ENCODE data around the gene GAGE2A. TPM values are rescaled to one million over a fixed set of nuclear protein-coding genes. Genes with fewer than 3 reads are reported as not detected.

The GAGE2A gene
- total RNA-seq, 3 donors from 2014 or later = not detected

DNA sequence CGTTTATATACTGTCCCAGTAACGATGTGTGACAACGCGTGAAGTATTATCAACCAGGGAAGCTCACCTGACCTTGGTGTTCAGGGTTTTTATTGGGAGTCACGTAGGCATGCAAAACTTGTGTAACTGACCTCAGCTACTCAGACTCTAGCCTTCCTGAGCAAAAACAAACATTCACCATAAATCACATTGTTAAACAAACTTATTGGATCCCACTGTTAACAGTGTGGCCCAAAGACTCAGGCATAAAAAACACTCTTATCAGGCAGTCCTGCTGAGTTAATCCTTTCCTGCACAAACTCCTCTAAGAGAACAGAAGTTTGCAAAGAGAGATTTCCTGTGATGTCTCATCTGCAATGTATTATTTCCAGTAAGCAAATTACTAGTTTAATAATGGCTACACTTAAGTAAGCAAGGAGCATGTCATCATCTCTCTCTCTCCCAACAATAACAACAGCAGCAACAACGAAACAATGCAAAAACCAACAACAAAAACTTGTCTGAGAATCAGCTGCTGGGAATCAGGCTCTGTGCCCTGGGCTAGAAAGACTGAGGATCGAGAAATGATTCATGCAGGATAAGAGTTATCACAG is 21.5 kb downstream of the GAGE2A start:
- intact Hi-C loops (cut with DNase I; ENCODE audit: low total_unique reads) = no loop called here
- no peaks in the 10 kb centered on the region for H3K9me3 ChIP-seq
- no peak overlapping the region for H3K27ac ChIP-seq
- TF ChIP-seq POLR2A (IDR thresholded peaks at IDR 0.05) = no peak
- no peak for TF ChIP-seq POLR2AphosphoS5 (IDR thresholded peaks at IDR 0.05)
- TF ChIP-seq, protein P1, sequence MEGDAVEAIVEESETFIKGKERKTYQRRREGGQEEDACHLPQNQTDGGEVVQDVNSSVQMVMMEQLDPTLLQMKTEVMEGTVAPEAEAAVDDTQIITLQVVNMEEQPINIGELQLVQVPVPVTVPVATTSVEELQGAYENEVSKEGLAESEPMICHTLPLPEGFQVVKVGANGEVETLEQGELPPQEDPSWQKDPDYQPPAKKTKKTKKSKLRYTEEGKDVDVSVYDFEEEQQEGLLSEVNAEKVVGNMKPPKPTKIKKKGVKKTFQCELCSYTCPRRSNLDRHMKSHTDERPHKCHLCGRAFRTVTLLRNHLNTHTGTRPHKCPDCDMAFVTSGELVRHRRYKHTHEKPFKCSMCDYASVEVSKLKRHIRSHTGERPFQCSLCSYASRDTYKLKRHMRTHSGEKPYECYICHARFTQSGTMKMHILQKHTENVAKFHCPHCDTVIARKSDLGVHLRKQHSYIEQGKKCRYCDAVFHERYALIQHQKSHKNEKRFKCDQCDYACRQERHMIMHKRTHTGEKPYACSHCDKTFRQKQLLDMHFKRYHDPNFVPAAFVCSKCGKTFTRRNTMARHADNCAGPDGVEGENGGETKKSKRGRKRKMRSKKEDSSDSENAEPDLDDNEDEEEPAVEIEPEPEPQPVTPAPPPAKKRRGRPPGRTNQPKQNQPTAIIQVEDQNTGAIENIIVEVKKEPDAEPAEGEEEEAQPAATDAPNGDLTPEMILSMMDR (IDR thresholded peaks at IDR 0.05) = no peak
- H3K27me3 ChIP-seq = peaks cover 0 to 50% of the 10 kb centered on the region in 2 donors
- H3K36me3 ChIP-seq = no peaks in the 10 kb centered on the region
- H3K4me3 ChIP-seq = no peak overlapping the region
- no peak for DNase-seq (ENCODE audit: low spot score in 2 of 2)
- no peaks in the 10 kb centered on the region for H3K4me1 ChIP-seq

DNA sequence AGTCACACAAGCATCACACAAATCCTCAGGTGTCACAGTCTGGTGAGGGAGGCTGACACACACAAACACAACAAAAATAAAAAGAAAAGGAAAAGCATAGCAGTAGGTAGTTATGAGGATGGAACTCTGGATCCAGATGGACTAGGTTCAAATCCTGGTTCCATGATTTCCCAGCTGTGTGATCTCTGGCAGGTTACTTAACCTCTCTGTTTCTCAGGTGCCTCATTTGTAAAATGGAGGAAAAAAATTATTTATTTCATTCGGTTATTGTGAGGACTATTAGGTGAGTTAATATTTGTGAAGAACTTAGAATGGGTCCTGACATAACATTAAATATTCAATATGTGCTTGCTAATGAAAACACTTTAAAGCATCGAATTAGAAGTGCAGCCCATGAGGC is 29.3 kb downstream of the GAGE2A start:
- H3K27ac ChIP-seq = no peak overlapping the region
- no peak overlapping the region for H3K4me3 ChIP-seq
- no peak for DNase-seq (ENCODE audit: low spot score in 2 of 2)
- no peaks in the 10 kb centered on the region for H3K9me3 ChIP-seq
- no peaks in the 10 kb centered on the region for H3K36me3 ChIP-seq
- H3K27me3 ChIP-seq = peaks cover 0 to 21% of the 10 kb centered on the region in 2 donors
- H3K4me1 ChIP-seq = no peaks in the 10 kb centered on the region
- TF ChIP-seq, protein P1 (IDR thresholded peaks at IDR 0.05) = no peak
- TF ChIP-seq POLR2AphosphoS5 (IDR thresholded peaks at IDR 0.05) (no peak), POLR2A (IDR thresholded peaks at IDR 0.05) (no peak)
- intact Hi-C loops (cut with DNase I; ENCODE audit: low total_unique reads) = no loop called here

DNA sequence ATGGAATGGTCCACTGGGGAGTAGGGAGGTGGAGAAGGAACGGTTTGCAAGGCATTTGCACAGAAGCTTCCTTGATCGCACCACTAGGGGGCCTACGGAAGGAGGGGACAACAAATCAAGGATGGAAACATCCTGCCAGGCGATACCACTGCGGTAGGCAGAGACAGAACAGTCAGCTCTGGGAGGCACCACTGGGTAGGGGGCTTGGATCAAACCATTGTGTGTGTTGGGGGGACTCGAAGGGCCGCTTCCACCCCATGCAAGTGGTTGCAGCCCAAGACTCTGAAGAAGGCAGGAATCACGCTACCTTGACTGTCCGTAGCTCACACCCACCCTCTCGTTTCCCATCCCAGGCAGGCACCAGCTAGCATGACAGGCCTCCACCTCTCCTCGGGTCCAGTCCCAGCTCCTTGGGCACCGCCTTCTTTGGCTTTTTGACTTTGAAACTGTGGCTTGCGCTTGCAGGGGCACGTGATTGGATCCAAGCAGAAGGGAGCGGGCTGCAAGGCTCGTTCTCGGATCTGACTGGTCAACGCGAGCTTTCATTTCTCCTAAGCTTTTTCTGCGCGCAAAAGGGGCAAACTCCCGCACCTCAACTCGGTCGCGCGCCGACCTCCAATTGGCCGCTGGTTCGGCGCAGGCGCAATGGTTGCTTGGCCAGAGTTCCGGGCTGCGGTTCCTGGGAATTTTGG is 37.9 kb downstream of the GAGE2A start:
- Histone ChIP-seq H3K27me3 (peaks cover 0 to 17% of the 10 kb centered on the region in 2 donors), H3K4me3 (peak overlapping the region in 1 of 3 donors; percentile 31), H3K4me1 (no peaks in the 10 kb centered on the region), H3K9me3 (peaks cover 20 to 27% of the 10 kb centered on the region in 2 donors), H3K36me3 (no peaks in the 10 kb centered on the region), H3K27ac (no peak overlapping the region)
- TF ChIP-seq POLR2AphosphoS5 (IDR thresholded peaks at IDR 0.05) (no peak), POLR2A (IDR thresholded peaks at IDR 0.05) (no peak)
- TF ChIP-seq, protein P1 (IDR thresholded peaks at IDR 0.05) = no peak
- DNase-seq (ENCODE audit: low spot score in 2 of 2) = no peak
- intact Hi-C loops (cut with DNase I; ENCODE audit: low total_unique reads) = no loop called here

DNA sequence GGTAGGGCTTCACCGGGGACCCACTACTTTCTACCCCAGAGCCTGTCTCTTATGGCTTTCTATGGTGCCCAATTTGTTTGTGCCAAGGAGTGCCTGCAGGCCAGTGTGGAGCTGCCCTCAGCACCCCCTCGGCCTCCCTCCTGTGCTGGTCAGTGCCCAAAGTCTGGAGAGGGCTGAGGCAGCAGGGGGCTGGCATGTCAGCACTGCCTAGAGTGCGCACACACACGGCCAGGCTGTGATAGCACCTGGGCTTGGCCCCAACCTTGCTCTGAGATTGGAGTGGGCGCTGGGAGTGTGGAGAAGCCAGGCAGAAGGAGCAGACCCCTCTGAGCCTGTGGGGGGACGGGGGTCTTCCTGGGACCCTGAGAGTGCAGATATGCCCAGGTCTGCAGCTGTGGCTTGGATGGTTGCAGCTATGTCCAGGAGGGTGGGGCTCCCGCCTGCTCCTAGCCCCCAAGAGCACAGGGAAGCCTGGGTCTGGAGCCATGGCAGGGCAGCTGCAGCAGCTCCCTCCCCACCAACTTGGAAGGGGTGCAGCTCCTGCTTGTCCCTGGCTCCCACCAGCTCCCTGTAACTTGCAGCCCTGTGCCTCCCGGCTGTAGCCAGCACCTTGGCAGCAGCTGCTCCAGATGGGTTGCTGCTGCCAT is 55.8 kb downstream of the GAGE2A start:
- no peaks in the 10 kb centered on the region for H3K36me3 ChIP-seq
- no peak for DNase-seq (ENCODE audit: low spot score in 2 of 2)
- intact Hi-C loops (cut with DNase I; ENCODE audit: low total_unique reads) = loop anchor here (5.0 kb wide), 1 partner anchor 703 kb away; no protein-coding TSS in a partner anchor
- TF ChIP-seq POLR2AphosphoS5 (IDR thresholded peaks at IDR 0.05) = no peak
- no peak for TF ChIP-seq POLR2A (IDR thresholded peaks at IDR 0.05)
- TF ChIP-seq, protein P1 (IDR thresholded peaks at IDR 0.05) = no peak
- peaks cover 0 to 64% of the 10 kb centered on the region in 2 donors for H3K27me3 ChIP-seq
- no peaks in the 10 kb centered on the region for H3K4me1 ChIP-seq
- H3K4me3 ChIP-seq = no peak overlapping the region
- no peak overlapping the region for H3K27ac ChIP-seq
- no peaks in the 10 kb centered on the region for H3K9me3 ChIP-seq

Other genes with a start within 250 kb of the GAGE2A start
- not detected for gene GAGE12C, start 57.3 kb upstream of the GAGE2A start, total RNA-seq
- gene GAGE12D, start 47.8 kb upstream of the GAGE2A start, total RNA-seq = not detected
- not detected for gene GAGE12E, start 38.2 kb upstream of the GAGE2A start, total RNA-seq
- not detected for gene GAGE12F, start 28.7 kb upstream of the GAGE2A start, total RNA-seq
- gene GAGE12G, start 19.1 kb upstream of the GAGE2A start, total RNA-seq = not detected
- gene GAGE12H, start 9.5 kb upstream of the GAGE2A start, total RNA-seq = not detected
- not detected for gene GAGE1, start 9.5 kb downstream of the GAGE2A start, total RNA-seq
- gene PAGE1, start 106.5 kb downstream of the GAGE2A start, total RNA-seq = not detected
- not detected for gene PAGE4, start 239.8 kb downstream of the GAGE2A start, total RNA-seq

Measured in breast epithelium (tissue), 4 donors.